CD14-positive monocyte (primary cell): ENCODE results near the gene GPC5. TPM values are rescaled to one million over a fixed set of nuclear protein-coding genes. Genes with fewer than 3 reads are reported as not detected.

Source experiments
- DNase-seq, 3 donors: peaks; one replicate each; pipeline ENCODE4 v3.0.0-alpha.2; 2011 to 2022
- H2AFZ ChIP-seq: 2 replicates; pipeline ENCODE4 v1.6.0; 2012; ENCODE audit warnings: mild to moderate bottlenecking, low read depth, low read length, inconsistent platforms; ENCODE audit not compliant: insufficient read depth, poor library complexity, severe bottlenecking
- H3K27ac ChIP-seq, 2 donors: 1 replicate in 1 of 2; 2 replicates in 1 of 2; pipeline ENCODE4 v1.5.1; 2012 to 2013; ENCODE audit warnings: low read length in 2 of 2, control low read depth in 1 of 2, inconsistent platforms in 1 of 2, low read depth in 1 of 2, mild to moderate bottlenecking in 1 of 2
- H3K27me3 ChIP-seq, 2 donors: one replicate each; pipeline versions ENCODE4 v1.6.0 to v1.6.1; 2011 to 2013; ENCODE audit warnings: low read length in 2 of 2; ENCODE audit not compliant: control insufficient read depth in 2 of 2, insufficient read depth in 2 of 2
- H3K36me3 ChIP-seq, 2 donors: replicated peaks in 1 of 2; 1 replicate in 1 of 2; 2 replicates in 1 of 2; pipeline versions ENCODE4 v1.5.1 to v1.6.1; 2012 to 2013; ENCODE audit warnings: low read length in 2 of 2, control low read depth in 1 of 2, inconsistent platforms in 1 of 2, mild to moderate bottlenecking in 1 of 2; ENCODE audit not compliant: insufficient read depth in 2 of 2, control insufficient read depth in 1 of 2
- H3K4me1 ChIP-seq, 2 donors: 1 replicate in 1 of 2; 2 replicates in 1 of 2; pipeline versions ENCODE4 v1.5.1 to v1.6.1; 2012 to 2013; ENCODE audit warnings: low read length in 2 of 2, control low read depth in 1 of 2, inconsistent platforms in 1 of 2, mild to moderate bottlenecking in 1 of 2, moderate library complexity in 1 of 2; ENCODE audit not compliant: insufficient read depth in 2 of 2, control insufficient read depth in 1 of 2
- H3K4me2 ChIP-seq: replicated peaks from 2 replicates; pipeline ENCODE3; 2012; ENCODE audit warnings: low read length, moderate library complexity, mild to moderate bottlenecking; ENCODE audit not compliant: poor library complexity, severe bottlenecking; ENCODE audit errors: extremely low read depth
- H3K4me3 ChIP-seq, 3 experiments: fragments of 200-600 bp in 1 of 3; sonication (generic) in 1 of 3; replicated peaks in 1 of 3; 1 replicate in 2 of 3; 2 replicates in 1 of 3; pipeline ENCODE4 v1.5.1; 2011 to 2013; ENCODE audit warnings: low read length in 3 of 3, mild to moderate bottlenecking in 3 of 3, control low read depth in 2 of 3, low read depth in 2 of 3, inconsistent platforms in 1 of 3, moderate library complexity in 1 of 3
- H3K79me2 ChIP-seq: 2 replicates; pipeline ENCODE4 v1.6.0; 2012; ENCODE audit warnings: mild to moderate bottlenecking, control low read depth, inconsistent platforms, low read length, moderate library complexity; ENCODE audit not compliant: insufficient read depth
- H3K9ac ChIP-seq: 2 replicates; pipeline ENCODE4 v1.6.0; 2017; ENCODE audit warnings: low read length, mild to moderate bottlenecking; ENCODE audit not compliant: insufficient read depth, poor library complexity, severe bottlenecking
- H3K9me3 ChIP-seq, 2 donors: replicated peaks in 1 of 2; 1 replicate in 1 of 2; 2 replicates in 1 of 2; pipeline versions ENCODE4 v1.5.1 to v1.6.1; 2012 to 2013; ENCODE audit warnings: low read length in 2 of 2, control low read depth in 1 of 2; ENCODE audit not compliant: control insufficient read depth in 1 of 2, insufficient read depth in 1 of 2
- H4K20me1 ChIP-seq: 2 replicates; pipeline ENCODE4 v1.6.0; 2012; ENCODE audit warnings: mild to moderate bottlenecking, low read length, control low read depth, moderate library complexity; ENCODE audit not compliant: insufficient read depth
- H3K27ac Mint-ChIP-seq, 7 donors: one replicate each; pipeline ENCODE4 v1.8.0; 2020; ENCODE audit warnings: mild to moderate bottlenecking in 7 of 7, mixed read lengths in 7 of 7, moderate library complexity in 6 of 7, inconsistent platforms in 2 of 7
- H3K27me3 Mint-ChIP-seq, 3 donors: one replicate each; pipeline ENCODE4 v1.8.0; 2021 to 2022; ENCODE audit warnings: low read depth in 3 of 3, mild to moderate bottlenecking in 3 of 3, mixed read lengths in 3 of 3, moderate library complexity in 3 of 3, inconsistent platforms in 1 of 3
- H3K36me3 Mint-ChIP-seq, 2 donors: one replicate each; pipeline ENCODE4 v1.8.0; 2020; ENCODE audit warnings: mixed read lengths in 2 of 2, inconsistent platforms in 1 of 2, mild to moderate bottlenecking in 1 of 2
- H3K4me1 Mint-ChIP-seq: one replicate; pipeline ENCODE4 v1.8.0; 2020; ENCODE audit warnings: mild to moderate bottlenecking, mixed read lengths
- H3K4me3 Mint-ChIP-seq, 2 donors: one replicate each; pipeline ENCODE4 v1.8.0; 2020; ENCODE audit warnings: mild to moderate bottlenecking in 2 of 2, mixed read lengths in 2 of 2, moderate library complexity in 1 of 2
- H3K9me3 Mint-ChIP-seq, 7 donors: one replicate each; pipeline ENCODE4 v1.8.0; 2020 to 2022; ENCODE audit warnings: mixed read lengths in 7 of 7, mild to moderate bottlenecking in 6 of 7, moderate library complexity in 6 of 7, inconsistent platforms in 2 of 7
- CTCF ChIP-seq: fragments of 200-600 bp; IDR thresholded peaks from one replicate; pipeline ENCODE4 v1.8.0; 2022; ENCODE audit warnings: antibody characterized with exemption, mild to moderate bottlenecking
- WGBS: methylation state at CpG from one replicate; pipeline ENCODE4 v1.1.5; 2013; ENCODE audit warnings: missing lambda C conversion rate; ENCODE audit not compliant: insufficient coverage; 5-methylcytosine and 5-hydroxymethylcytosine counted together
- intact Hi-C, 2 donors: fragments of 100-400 bp; cut with micrococcal nuclease; formaldehyde crosslinking; loops; one replicate each; pipeline versions ENCODE4 v1.15.0 to v1.15.1; 2023
- polyA plus RNA-seq, 3 donors: library from polyadenylated mRNA; depleted of rRNA in 1 of 3; unstranded in 2 of 3; stranded (reverse) in 1 of 3; fragments of 300-500 nt in 2 of 3; fragments of >200 nt in 1 of 3; fragmentation: Illumina TruSeq in 2 of 3; gene quantifications; 1 replicate in 2 of 3; 2 replicates in 1 of 3; pipeline ENCODE4 v1.2.3, GENCODE V29; 2012 to 2021

Gene GPC5
- polyA plus RNA-seq, 3 donors: not detected

GRCh38 chr13:92590503-92590908 is 1192.1 kb downstream of the GPC5 start:
- no peaks in the 10 kb centered on the region for H3K27me3 ChIP-seq
- no peaks in the 10 kb centered on the region for H3K79me2 ChIP-seq
- no peak overlapping the region for H3K4me3 ChIP-seq
- no peak for DNase-seq
- H2AFZ ChIP-seq: no peak overlapping the region
- H3K9me3 ChIP-seq: peaks cover 20 to 30% of the 10 kb centered on the region in 2 donors
- no peak overlapping the region for H3K4me3 Mint-ChIP-seq
- H3K36me3 ChIP-seq: no peaks in the 10 kb centered on the region
- no peaks in the 10 kb centered on the region for H3K4me1 ChIP-seq
- peaks cover 1 to 14% (median 10%) of the 10 kb centered on the region in 7 donors for H3K9me3 Mint-ChIP-seq
- WGBS: 50% methylated on average over 2 of the region's 5 CpGs
- H3K9ac ChIP-seq: no peak overlapping the region
- no peaks in the 10 kb centered on the region for H3K4me1 Mint-ChIP-seq
- no peaks in the 10 kb centered on the region for H4K20me1 ChIP-seq
- no peak for TF ChIP-seq CTCF
- intact Hi-C loops: no loop called here
- no peaks in the 10 kb centered on the region for H3K27me3 Mint-ChIP-seq
- H3K27ac ChIP-seq: no peak overlapping the region
- no peak overlapping the region for H3K4me2 ChIP-seq
- no peak overlapping the region for H3K27ac Mint-ChIP-seq
- no peaks in the 10 kb centered on the region for H3K36me3 Mint-ChIP-seq

GRCh38 chr13:92591117-92591516 is 1192.7 kb downstream of the GPC5 start:
- no peaks in the 10 kb centered on the region for H3K27me3 ChIP-seq
- Mint-ChIP-seq H3K27me3 (no peaks in the 10 kb centered on the region), H3K36me3 (no peaks in the 10 kb centered on the region), H3K4me3 (no peak overlapping the region), H3K4me1 (no peaks in the 10 kb centered on the region), H3K9me3 (peaks cover 1 to 12% (median 9%) of the 10 kb centered on the region in 7 donors), H3K27ac (no peak overlapping the region)
- H3K36me3 ChIP-seq: no peaks in the 10 kb centered on the region
- H4K20me1 ChIP-seq: no peaks in the 10 kb centered on the region
- DNase-seq: no peak
- H3K79me2 ChIP-seq: no peaks in the 10 kb centered on the region
- no peak overlapping the region for H3K9ac ChIP-seq
- intact Hi-C loops: no loop called here
- no peaks in the 10 kb centered on the region for H3K4me1 ChIP-seq
- TF ChIP-seq CTCF: no peak
- no CpG with 5 or more reads among the region's 5 CpGs for WGBS
- H3K4me3 ChIP-seq: no peak overlapping the region
- peaks cover 20 to 25% of the 10 kb centered on the region in 2 donors for H3K9me3 ChIP-seq
- H3K4me2 ChIP-seq: no peak overlapping the region
- H3K27ac ChIP-seq: no peak overlapping the region
- no peak overlapping the region for H2AFZ ChIP-seq
